ENCODE measurements around the gene IRF7.
A peak's percentile ranks its signal among the peaks of the same experiment; 100 is the strongest.

The IRF7 gene

DNA sequence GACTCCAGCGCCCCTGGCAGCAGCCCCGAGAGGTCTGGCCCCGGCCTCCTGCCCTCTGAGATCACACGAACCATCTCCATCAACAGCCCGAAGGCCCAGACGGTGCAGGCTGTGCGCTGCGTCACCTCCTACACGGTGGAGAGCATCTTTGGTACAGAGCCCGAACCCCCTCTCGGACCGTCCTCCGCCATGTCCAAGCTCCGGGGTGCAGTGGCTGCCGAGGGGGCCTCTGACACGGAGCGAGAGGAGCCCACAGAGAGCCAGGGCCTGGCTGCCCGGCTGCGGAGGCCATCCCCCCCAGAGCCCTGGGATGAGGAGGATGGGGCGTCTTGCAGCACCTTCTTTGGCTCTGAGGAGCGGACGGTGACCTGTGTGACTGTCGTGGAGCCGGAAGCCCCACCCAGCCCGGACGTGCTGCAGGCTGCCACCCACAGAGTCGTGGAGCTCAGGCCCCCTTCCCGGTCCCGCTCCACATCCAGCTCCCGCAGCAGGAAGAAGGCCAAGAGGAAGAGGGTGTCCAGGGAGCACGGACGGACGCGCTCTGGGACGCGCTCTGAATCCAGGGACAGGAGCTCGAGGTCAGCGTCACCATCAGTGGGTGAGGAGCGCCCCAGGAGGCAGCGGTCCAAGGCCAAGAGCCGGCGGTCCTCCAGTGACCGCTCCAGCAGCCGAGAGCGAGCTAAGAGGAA lies 7.6 kb downstream of the IRF7 start:
- no peak for DNase-seq (ENCODE audit: low read depth)

DNA sequence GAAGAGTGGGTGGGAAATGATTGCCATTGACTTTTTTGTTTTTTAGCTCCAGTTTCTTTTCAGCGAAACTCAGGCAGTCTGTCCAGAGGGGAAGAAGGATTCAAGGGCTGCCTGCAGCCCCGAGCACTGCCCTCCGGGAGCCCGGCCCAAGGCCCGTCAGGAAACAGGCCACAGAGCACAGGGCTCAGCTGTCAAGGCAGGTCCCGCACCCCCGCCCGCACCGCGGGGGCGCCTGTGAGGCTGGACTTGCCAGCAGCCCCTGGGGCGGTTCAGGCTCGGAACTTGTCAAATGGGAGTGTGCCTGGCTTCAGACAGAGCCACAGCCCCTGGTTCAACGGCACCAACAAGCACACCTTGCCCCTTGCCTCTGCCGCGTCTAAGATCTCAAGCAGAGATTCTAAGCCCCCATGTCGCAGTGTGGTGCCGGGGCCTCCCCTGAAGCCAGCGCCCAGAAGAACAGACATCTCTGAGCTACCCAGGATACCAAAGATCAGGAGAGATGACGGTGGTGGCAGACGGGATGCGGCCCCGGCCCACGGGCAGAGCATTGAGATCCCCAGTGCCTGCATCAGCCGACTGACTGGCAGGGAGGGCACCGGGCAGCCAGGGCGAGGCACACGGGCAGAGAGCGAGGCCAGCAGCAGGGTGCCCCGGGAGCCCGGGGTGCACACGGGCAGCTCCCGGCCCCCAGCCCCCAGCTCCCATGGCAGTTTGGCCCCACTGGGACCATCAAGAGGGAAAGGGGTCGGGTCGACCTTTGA lies 8.6 kb downstream of the IRF7 start:
- no peak for DNase-seq (ENCODE audit: low read depth)

DNA sequence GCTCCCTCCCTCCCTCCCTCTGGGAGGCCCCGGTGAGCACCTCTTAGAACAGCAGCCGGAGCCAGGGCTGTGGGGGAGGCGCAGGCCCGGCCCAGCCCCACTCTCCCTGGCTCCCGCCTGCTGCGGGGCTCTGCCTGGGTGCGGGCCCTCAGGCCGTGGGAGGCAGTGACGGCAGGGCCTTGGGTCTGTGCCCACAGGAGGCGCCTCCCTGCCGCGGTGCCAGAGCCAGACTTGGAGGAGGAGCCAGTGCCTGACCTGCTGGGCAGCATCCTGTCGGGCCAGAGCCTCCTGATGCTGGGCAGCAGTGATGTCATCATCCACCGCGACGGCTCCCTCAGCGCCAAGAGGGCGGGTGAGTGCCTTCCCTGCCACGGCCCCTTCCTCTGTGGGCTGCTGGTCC lies 9.5 kb downstream of the IRF7 start:
- no peak for DNase-seq (ENCODE audit: low read depth)

DNA sequence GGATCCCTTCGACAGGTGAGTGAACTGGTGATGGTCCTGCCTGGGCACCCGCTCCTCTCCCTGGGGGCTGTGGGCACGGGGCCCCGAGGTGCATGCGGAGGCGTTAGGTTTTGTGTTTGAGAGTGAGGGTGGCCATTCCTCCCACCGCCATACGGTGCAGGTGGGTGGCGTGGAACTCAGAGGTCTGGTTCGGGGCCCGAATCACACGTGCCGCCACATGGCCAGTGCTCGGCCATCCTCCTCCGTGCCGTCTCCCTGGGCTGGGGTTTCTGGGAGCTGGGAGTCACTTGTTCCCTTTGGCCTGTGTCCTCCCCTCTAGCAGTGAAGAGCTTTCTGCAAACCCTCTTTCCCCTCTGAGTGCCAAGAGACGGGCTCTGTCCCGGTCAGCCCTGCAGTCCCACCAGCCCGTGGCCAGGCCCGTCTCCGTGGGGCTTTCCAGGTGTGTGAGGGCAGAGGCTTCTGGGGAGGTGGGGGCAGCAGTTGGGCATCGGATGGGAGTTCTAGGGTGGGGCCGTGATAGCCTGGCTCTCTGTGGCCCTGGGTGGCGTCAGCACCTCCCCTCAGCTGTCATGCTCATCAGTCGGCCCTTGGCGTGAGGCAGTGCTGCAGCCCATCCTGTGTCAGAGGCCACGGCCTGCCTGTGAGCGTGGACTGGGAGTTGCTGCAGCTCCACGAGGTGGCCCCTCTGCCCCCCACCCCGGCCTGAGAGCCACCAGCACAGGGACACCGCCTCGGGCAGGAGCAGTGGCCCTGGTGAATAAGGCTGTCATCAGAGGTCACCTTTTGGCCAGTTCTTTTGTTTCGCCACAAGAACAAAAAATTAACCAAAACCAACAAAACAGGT lies 10.2 kb downstream of the IRF7 start:
- no peak for DNase-seq (ENCODE audit: low read depth)

DNA sequence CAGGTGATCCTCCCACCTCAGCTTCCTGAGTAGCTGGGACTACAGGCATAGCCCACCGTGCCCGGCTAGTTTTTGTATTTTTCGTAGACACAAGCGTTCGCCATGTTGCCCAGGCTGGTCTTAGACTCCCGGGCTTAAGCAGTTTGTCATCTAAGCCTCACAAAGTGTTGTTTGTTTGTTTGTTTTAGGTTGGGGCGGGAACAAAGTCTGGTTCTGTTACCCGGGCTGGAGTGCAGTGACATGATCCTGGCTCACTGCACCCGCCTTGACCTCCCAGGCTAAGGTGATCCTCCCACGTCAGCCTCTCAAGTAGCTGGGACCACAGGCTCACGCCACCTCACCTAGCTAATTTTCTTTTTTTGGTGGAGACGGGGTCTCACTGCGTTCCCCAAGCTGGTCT lies 12.6 kb downstream of the IRF7 start:
- no peak for DNase-seq (ENCODE audit: low read depth)

DNA sequence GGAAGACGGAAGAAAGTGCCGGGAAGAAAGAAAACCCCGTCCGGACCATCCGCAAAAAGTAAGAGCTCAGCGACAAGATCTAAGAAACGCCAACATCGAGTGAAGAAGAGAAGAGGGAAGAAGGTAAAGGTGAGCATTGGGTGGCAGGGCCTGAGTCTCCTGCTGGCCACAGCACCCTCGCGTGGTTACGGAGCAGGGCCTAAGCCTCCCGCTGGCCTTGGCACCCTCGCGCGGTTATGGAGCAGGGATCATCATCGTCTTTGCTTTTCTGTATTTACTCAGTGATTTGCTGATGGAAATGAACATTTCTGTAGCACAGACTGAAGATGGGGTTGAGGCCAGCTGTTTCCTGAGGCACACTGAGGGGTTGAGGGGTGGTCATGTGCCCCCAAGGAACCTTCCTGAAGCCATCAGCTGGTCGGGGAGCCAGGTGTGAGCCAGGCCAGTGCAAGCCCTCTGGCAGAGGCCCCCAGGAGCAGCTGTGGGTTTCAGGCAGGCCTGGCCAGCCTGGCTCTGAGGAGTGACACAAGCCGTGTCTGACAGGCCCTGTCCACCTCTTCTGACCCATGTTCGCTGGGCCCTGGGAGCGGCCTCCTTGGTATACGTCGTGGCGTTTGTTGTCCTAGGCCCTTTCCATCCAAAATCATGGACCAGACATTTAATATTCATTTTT lies 14.0 kb downstream of the IRF7 start:
- DNase-seq (ENCODE audit: low read depth), result no peak

DNA sequence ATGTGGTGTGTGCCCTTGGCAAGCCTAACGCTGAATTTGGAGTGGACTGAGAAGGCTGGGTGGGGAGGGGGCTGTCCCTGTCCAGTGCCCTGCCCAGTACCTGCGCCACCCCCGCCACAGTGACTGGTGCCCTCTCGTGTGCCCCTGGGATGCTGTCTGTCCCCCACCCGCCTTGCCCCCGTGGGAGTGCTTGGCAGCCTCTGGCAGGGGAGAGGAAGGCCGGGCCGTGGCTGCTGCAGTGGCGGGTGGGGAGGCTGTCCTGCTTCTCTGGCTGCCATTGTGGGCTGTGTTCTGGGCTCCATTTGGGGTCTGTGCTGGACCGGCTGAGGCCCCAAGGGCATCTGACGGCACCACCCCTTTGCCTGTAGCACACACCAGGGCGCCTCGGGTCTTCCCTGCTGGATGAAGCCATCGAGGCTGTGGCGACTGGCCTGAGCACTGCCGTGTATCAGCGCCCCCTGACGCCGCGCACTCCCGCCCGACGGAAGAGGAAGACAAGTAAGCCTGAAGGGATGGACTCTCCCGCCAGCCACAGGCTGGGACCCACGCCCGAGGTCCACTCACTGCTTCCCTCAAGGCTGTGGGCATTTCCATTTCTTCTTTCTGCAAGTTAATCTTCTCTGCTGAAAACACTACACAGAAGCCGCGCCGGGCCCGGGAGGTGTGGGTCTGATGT lies 17.6 kb downstream of the IRF7 start:
- DNase-seq (ENCODE audit: low read depth), result no peak

DNA sequence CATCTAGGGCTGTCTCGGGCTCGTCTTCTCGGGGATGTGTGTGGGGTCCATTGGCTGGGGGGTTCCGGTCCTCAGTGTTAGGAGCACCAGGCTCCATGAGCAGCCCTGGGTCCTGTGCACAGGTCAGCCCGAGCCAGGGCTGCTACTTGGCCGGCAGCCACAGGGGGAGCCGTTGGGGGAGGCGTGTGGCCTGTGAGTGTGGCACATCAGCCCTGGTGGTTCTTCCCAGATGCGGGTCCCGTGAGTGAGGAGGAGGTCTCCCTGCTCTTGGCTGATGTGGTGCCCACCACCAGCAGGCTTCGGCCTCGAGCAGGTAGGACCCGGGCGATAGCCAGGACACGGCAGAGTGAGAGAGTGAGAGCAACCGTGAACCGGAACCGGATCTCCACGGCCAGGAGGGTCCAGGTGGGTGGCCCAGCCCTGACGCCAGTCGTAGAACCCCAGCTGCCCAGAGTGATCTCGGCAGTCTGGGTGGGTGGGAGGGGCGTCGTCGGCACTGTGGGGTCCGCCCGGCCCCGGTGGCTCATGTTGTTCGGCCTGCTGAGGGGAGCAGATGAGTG lies 18.5 kb downstream of the IRF7 start:
- no peak for DNase-seq (ENCODE audit: low read depth)

DNA sequence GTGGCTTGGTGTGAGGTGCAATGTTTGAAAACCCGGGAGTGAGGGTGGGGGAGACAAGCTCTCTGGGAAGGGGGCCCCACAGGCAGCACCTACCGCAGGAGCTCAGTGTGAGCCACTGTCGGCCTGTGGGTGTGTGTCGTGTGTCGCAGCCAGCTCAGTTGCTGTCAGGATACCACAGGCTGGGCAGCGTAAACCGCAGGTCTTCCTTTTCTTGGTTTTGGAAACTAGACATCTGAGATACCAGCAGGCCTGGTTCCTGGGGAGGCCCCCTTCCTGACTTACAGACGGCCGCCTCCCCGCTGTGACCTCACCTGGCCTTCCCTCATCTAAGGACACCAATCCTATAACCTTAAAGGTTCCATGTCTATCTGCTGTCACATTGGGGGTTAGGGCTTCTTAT lies 19.4 kb downstream of the IRF7 start:
- DNase-seq (ENCODE audit: low read depth), result no peak

DNA sequence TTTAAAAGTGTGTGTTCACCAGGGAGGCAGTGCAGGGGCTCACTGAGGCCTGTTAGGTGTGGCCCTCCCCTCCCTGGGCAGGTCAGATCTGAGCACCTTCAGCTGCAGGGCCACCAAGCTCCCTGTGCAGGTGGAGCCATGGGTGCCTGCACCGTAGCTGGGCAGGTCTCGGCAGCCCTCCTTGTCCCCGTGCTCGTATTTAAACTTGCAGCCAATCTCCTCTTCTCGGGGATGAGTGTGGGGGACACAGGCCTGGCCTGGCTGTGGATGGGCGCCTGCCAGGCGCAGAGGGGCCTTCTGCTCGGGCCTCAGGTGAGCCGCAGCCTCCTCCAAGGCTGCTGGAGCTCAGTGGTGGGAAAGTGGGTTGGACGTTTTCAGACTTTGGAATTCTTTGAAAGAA lies 20.4 kb downstream of the IRF7 start:
- DNase-seq (ENCODE audit: low read depth), result no peak

DNA sequence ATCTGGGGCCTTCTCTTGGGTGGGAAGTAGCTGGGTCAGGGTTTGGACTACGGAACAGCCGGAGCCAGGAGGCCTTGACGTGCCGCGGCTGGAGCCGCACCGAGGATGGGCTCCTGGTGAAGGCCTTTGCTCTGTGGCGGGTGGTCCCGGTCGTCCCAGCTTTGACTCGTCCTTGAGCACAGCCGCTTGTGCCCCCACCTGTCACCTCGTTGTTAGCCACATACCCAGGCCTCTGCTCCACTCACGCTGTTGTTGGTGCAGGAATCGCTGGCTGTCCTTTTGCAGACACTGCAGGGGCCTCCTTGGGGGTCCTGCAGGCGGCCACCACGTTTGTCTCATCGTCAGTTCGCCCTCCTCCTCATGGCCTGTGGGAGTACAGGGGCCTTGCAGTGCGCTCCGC lies 22.4 kb downstream of the IRF7 start:
- DNase-seq (ENCODE audit: low read depth), result no peak

DNA sequence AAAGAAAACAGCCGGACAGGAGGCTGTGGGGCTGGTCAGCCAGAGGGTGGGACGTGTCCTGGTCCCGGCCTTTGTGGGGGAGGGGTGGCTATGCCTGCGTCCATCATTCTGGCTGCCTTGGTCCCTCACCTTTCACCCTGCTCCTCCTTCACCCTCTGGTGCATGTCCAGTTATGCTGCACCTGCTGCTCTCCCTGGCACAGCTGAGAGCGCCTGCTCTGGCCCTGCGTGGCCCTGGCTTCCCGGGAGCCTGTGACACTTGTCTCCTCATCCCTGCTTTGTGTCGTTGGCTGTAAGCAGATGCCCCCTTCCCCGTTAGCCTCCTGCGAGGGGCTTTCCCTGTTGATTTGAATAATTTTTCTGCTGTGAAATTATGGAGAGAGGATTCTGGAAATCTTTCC lies 22.8 kb downstream of the IRF7 start:
- no peak for DNase-seq (ENCODE audit: low read depth)

DNA sequence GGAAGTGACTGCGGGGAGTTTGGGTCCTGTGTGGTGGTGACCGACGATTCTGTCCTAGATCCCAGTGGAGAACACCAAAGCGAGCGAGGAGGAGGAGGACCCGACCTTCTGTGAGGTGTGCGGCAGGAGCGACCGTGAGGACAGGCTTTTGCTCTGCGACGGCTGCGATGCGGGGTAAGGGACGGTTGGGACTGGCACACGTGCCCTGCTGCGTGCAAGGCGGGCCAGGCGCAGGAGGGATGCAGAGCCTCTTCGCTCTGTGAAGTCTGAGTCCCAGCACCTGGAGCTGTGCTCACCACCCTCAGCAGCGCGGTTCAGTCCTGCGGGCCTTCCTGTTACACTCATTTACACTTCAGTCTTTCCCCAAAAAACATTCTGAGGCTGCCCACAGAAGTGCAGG lies 23.2 kb downstream of the IRF7 start:
- DNase-seq (ENCODE audit: low read depth), result no peak

DNA sequence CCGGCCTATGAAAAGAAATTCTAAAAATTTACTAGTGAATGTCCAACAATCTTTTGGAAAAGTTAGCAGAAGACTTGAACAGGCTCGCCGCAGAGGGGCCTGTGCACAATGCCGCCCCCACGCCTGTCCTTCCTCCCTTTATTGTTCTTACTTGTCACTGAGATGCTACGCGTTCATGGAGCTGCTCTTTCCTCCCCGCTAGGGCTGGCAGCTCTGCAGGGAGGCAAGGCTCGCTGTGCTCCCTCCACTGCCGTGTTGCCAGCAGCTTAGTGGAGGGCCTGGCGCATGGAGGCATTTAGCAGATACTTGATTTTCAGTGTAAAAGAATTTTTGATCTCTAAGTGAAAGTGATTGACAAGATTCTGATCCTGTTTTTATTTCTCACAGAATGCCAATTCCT lies 24.8 kb downstream of the IRF7 start:
- DNase-seq (ENCODE audit: low read depth), result no peak

DNA sequence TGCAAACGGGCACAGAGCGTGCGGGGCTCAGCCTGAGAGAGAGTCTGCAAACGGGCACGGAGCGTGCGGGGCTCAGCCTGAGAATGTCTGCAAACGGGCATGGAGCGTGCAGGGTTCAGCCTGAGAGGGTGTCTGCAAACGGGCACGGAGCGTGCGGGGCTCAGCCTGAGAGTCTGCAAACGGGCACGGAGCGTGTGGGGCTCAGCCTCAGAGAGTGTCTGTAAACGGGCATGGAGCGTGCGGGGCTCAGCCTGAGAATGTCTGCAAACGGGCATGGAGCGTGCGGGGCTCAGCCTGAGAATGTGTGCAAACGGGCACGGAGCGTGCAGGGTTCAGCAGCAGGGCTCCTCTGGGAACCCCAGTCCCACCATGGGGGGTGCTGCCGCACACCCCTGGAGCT lies 26.0 kb downstream of the IRF7 start:
- no peak for DNase-seq (ENCODE audit: low read depth)

DNA sequence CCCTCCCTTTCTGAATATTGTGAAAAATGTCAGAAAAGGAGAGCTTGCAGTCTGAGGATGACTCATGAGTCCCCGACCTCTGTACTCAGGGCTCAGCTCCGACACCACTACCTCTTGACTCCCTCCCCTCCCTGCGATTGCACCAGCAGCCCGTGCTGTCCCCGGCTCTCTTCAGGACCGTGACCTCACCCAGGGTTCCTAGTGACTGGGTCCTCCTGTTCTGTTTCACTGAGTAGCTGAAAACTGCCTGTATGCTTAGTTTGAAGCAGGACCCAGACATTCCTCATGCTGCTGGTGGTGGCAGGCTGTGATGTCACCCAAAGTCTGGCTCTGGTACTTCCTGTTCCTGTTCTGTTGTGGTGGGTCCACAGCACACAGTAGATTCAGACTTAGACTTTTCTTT lies 27.8 kb downstream of the IRF7 start:
- DNase-seq (ENCODE audit: low read depth), result peak; percentile 30

DNA sequence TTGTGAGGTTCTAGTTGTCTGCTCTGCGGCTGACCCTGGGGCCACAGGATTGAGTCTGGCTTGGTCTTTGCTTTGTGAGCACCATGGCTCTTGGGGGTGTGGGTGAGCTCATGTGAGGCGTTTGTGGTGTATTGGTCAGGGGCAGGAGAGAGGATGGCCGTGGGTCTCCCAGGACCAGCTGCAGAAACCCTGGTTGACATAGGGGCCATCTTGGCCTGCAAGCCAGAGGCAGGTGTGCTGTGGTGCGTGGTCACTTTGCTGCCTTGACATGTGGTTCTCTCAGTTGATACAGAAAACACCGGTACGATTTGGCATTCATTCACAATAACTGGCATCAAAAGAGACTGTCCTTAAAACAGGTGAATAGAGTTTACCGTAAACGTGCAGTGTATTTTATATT lies 28.2 kb downstream of the IRF7 start:
- no peak for DNase-seq (ENCODE audit: low read depth)

DNA sequence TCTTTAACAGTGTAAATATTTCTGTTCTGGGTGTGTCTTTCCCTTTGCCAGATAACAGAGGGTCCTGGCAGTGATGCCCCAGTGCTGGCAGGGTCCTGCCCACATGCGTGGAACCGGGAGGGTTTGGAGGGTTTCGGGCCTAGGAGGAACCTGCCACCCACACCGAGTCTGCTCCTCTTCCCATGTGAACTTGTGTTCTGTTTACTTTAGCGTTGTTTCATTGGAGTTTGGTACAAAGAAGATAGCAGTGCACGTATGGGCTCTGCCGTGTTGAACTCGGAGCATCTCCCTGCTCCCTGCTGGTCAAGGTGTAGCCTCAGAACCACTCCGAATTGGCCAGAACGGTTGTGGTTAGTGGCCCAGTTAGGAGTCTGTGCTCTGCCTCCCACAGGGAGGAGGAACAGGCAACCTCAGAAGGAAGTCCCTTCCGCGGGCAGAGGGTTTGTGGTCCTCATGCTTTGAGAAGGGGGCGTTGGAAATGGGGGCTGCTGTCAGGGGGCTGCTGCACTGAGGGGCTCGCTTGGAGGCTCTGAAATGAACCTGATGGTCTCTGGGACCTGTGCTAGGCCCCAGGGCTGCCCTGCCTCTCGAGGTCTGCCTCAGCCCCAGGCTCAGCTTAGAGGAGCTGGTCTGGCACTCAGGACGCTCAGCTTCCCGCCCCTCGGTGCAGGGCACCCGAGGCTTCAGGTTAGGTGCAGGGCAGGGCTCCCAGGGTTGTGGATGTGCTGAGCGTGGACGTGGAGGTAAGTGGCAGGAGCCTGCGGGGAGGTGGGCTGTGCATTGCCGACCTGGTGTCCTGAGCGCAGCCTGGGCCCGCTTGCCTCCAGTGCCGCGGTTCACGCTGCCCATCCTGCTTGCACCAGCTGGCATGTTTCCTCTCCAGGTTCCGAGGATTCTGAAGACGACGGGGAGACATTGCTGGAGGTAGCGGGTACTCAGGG lies 29.1 kb downstream of the IRF7 start:
- no peak for DNase-seq (ENCODE audit: low read depth)

DNA sequence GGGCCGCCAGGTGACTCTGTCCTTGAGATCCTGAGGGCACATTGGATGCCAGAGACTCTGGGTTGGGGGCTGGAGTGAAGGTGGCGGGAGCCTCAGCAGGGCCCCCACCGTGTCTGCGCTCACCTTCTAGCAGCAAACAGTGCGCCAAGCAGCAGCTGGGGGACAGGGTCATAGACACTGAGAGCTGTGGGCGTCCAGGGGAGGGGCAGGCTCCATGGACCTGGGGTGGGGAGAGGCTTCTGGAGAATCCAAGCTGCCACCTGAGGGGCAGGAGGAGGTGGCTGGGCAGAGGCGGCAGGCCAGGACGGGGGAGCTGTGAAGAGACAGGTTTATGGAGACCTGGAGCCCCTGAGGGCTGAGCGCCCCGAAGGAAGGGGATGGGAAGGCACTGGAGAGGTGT lies 31.5 kb downstream of the IRF7 start:
- no peak for DNase-seq (ENCODE audit: low read depth)

DNA sequence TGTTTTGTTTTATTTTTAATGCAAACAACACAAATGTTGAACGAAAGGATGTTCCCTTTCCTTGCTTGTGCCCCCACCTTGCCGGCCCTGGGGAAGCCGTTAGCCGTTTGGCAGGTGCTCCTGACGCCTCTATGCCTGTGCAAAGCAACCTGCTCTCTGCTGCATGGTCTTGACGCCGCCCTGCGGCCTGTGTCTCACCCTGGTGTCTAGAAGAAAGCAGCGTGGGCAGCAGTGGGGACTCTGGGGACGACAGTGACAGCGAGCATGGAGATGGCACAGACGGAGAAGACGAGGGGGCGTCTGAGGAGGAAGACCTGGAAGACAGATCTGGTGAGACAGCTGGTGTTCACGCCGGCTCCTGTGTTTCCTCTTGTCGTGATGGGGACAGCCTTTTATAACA lies 34.0 kb downstream of the IRF7 start:
- DNase-seq (ENCODE audit: low read depth), result no peak

Measured in stimulated activated CD8-positive, alpha-beta memory T cell treated with anti-CD3 and anti-CD28 coated beads, Interleukin-7, amount 100 ng/mL, for 24 hours (primary cell).